ENCODE data around the gene CAMTA1. TPM values are rescaled to one million over a fixed set of nuclear protein-coding genes. Genes with fewer than 3 reads are reported as not detected.
"Not testable (repeated sequence)": the region's sequence is repeated elsewhere in the genome, so short reads cannot be mapped to it uniquely, and the experiment has no call there.

Gene CAMTA1
- total RNA-seq, 1 donor from 2014 or later, result 114 TPM

GRCh38 chr1:7677111-7677510 is 891.9 kb downstream of the CAMTA1 start:
- DNase-seq (ENCODE audit: low spot score), result no peak
- intact Hi-C loops (cut with DNase I), result no loop called here

- intact Hi-C loops (cut with DNase I), result no loop called here
- DNase-seq (ENCODE audit: low spot score), result no peak
These were observed 892.6 kb downstream of the CAMTA1 start for GRCh38 chr1:7677815-7678214.

- intact Hi-C loops (cut with DNase I), result no loop called here
- no peak for DNase-seq (ENCODE audit: low spot score)
These were observed 893.4 kb downstream of the CAMTA1 start for GRCh38 chr1:7678491-7679158.

- intact Hi-C loops (cut with DNase I), result no loop called here
- no peak for DNase-seq (ENCODE audit: low spot score)
These were observed 894.1 kb downstream of the CAMTA1 start for GRCh38 chr1:7679159-7679872.

GRCh38 chr1:7679873-7680206 is 894.6 kb downstream of the CAMTA1 start:
- intact Hi-C loops (cut with DNase I), result no loop called here
- DNase-seq (ENCODE audit: low spot score), result no peak

- intact Hi-C loops (cut with DNase I), result no loop called here
- DNase-seq (ENCODE audit: low spot score), result no peak
These were observed 895.1 kb downstream of the CAMTA1 start for GRCh38 chr1:7680207-7680954.

GRCh38 chr1:7680955-7681268 is 895.7 kb downstream of the CAMTA1 start:
- DNase-seq (ENCODE audit: low spot score), result no peak
- intact Hi-C loops (cut with DNase I), result no loop called here

GRCh38 chr1:7681401-7681800 is 896.1 kb downstream of the CAMTA1 start:
- intact Hi-C loops (cut with DNase I), result no loop called here
- DNase-seq (ENCODE audit: low spot score), result no peak

GRCh38 chr1:7683521-7683920 is 898.3 kb downstream of the CAMTA1 start:
- DNase-seq (ENCODE audit: low spot score), result no peak
- intact Hi-C loops (cut with DNase I), result no loop called here

GRCh38 chr1:7684132-7684531 is 898.9 kb downstream of the CAMTA1 start:
- intact Hi-C loops (cut with DNase I), result no loop called here
- no peak for DNase-seq (ENCODE audit: low spot score)

- DNase-seq (ENCODE audit: low spot score), result no peak
These were observed 899.8 kb downstream of the CAMTA1 start for GRCh38 chr1:7684861-7685635.

GRCh38 chr1:7686301-7686850 is 901.1 kb downstream of the CAMTA1 start:
- intact Hi-C loops (cut with DNase I), result no loop called here
- DNase-seq (ENCODE audit: low spot score), result no peak

More at GRCh38 chr1:7684861-7685635, 899.8 kb downstream of the CAMTA1 start:
- intact Hi-C loops (cut with DNase I), result no loop called here

- intact Hi-C loops (cut with DNase I), result no loop called here
- no peak for DNase-seq (ENCODE audit: low spot score)
These were observed 902.2 kb downstream of the CAMTA1 start for GRCh38 chr1:7687411-7687810.

GRCh38 chr1:7688659-7689058 is 903.4 kb downstream of the CAMTA1 start:
- DNase-seq (ENCODE audit: low spot score), result no peak
- intact Hi-C loops (cut with DNase I), result no loop called here

GRCh38 chr1:7689307-7689706 is 904.1 kb downstream of the CAMTA1 start:
- DNase-seq (ENCODE audit: low spot score); intact Hi-C loops (cut with DNase I): not testable (repeated sequence)

GRCh38 chr1:7690076-7690475 is 904.8 kb downstream of the CAMTA1 start:
- no peak for DNase-seq (ENCODE audit: low spot score)
- intact Hi-C loops (cut with DNase I), result no loop called here

GRCh38 chr1:7690496-7691182 is 905.4 kb downstream of the CAMTA1 start:
- DNase-seq (ENCODE audit: low spot score), result no peak
- intact Hi-C loops (cut with DNase I), result no loop called here

- DNase-seq (ENCODE audit: low spot score), result no peak
- intact Hi-C loops (cut with DNase I), result no loop called here
These were observed 906.3 kb downstream of the CAMTA1 start for GRCh38 chr1:7691576-7691975.

- intact Hi-C loops (cut with DNase I), result no loop called here
- DNase-seq (ENCODE audit: low spot score), result no peak
These were observed 906.8 kb downstream of the CAMTA1 start for GRCh38 chr1:7692005-7692404.
